Activated CD4-positive, alpha-beta T cell treated with anti-CD3 and anti-CD28 coated beads, Interleukin-2, amount 10 ng/mL, durations not matched to agents 24 days and 14 days (primary cell): Measurements from ENCODE around the gene FGFR3. TPM values are rescaled to one million over a fixed set of nuclear protein-coding genes. Genes with fewer than 3 reads are reported as not detected.

Experiments
- DNase-seq: peaks from one replicate; pipeline ENCODE4 v3.0.0; 2022
- H3K27ac Mint-ChIP-seq: one replicate; pipeline ENCODE4 v1.8.0; 2022; ENCODE audit warnings: mild to moderate bottlenecking, mixed read lengths
- H3K27me3 Mint-ChIP-seq: one replicate; pipeline ENCODE4 v1.8.0; 2022; ENCODE audit warnings: mixed read lengths
- H3K36me3 Mint-ChIP-seq: one replicate; pipeline ENCODE4 v1.8.0; 2022; ENCODE audit warnings: low read depth, mild to moderate bottlenecking, mixed read lengths
- H3K4me1 Mint-ChIP-seq: one replicate; pipeline ENCODE4 v1.8.0; 2021; ENCODE audit warnings: mixed read lengths
- H3K4me3 Mint-ChIP-seq: one replicate; pipeline ENCODE4 v1.8.0; 2022; ENCODE audit warnings: mild to moderate bottlenecking, moderate library complexity, mixed read lengths
- H3K9me3 Mint-ChIP-seq: one replicate; pipeline ENCODE4 v1.8.0; 2021; ENCODE audit warnings: mixed read lengths
- intact Hi-C: fragments of 100-400 bp; cut with micrococcal nuclease; formaldehyde crosslinking; loops from one replicate; pipeline ENCODE4 v1.15.1; 2023
- total RNA-seq: library from RNA; stranded (reverse); gene quantifications from 2 replicates; pipeline ENCODE4 v1.2.3, GENCODE V29; 2022

Gene FGFR3
- total RNA-seq, 1 donor from 2014 or later, result 0.30 TPM

- H3K9me3 Mint-ChIP-seq, result no peaks in the 10 kb centered on the region
- intact Hi-C loops, result loop anchor here (5.0 to 10.0 kb wide), 2 partner anchors 42 to 209 kb away; no protein-coding TSS in a partner anchor
- H3K4me3 Mint-ChIP-seq, result no peak overlapping the region
- H3K27me3 Mint-ChIP-seq, result peaks cover 24% of the 10 kb centered on the region
- H3K36me3 Mint-ChIP-seq, result no peaks in the 10 kb centered on the region
- no peaks in the 10 kb centered on the region for H3K4me1 Mint-ChIP-seq
- DNase-seq, result peak; percentile 70
- H3K27ac Mint-ChIP-seq, result no peak overlapping the region
Measured at GRCh38 chr4:1793940-1794808, 1.1 kb downstream of the FGFR3 start.

- peak; percentile 65 for DNase-seq
- Mint-ChIP-seq H3K4me3 (no peak overlapping the region), H3K9me3 (no peaks in the 10 kb centered on the region), H3K27me3 (peaks cover 24% of the 10 kb centered on the region), H3K4me1 (no peaks in the 10 kb centered on the region), H3K27ac (no peak overlapping the region), H3K36me3 (no peaks in the 10 kb centered on the region)
- intact Hi-C loops, result loop anchor here (5.0 to 10.0 kb wide), 2 partner anchors 43 to 210 kb away; no protein-coding TSS in a partner anchor
Measured at GRCh38 chr4:1794809-1795298, 1.8 kb downstream of the FGFR3 start.

GRCh38 chr4:1795299-1796195 is 2.5 kb downstream of the FGFR3 start:
- intact Hi-C loops, result loop anchor here (10.0 kb wide), 1 partner anchor 211 kb away; no protein-coding TSS in a partner anchor
- no peaks in the 10 kb centered on the region for H3K4me1 Mint-ChIP-seq
- DNase-seq, result no peak
- peaks cover 22% of the 10 kb centered on the region for H3K27me3 Mint-ChIP-seq
- no peak overlapping the region for H3K4me3 Mint-ChIP-seq
- H3K36me3 Mint-ChIP-seq, result no peaks in the 10 kb centered on the region
- no peaks in the 10 kb centered on the region for H3K9me3 Mint-ChIP-seq
- no peak overlapping the region for H3K27ac Mint-ChIP-seq

GRCh38 chr4:1796486-1797204 is 3.6 kb downstream of the FGFR3 start:
- Mint-ChIP-seq H3K4me1 (no peaks in the 10 kb centered on the region), H3K27ac (no peak overlapping the region), H3K4me3 (no peak overlapping the region), H3K27me3 (peaks cover 14% of the 10 kb centered on the region), H3K9me3 (no peaks in the 10 kb centered on the region), H3K36me3 (no peaks in the 10 kb centered on the region)
- DNase-seq, result no peak
- intact Hi-C loops, result loop anchor here (10.0 kb wide), 1 partner anchor 212 kb away; no protein-coding TSS in a partner anchor

GRCh38 chr4:1797298-1797860 is 4.3 kb downstream of the FGFR3 start:
- Mint-ChIP-seq H3K27ac (no peak overlapping the region), H3K9me3 (no peaks in the 10 kb centered on the region), H3K4me1 (no peaks in the 10 kb centered on the region), H3K36me3 (no peaks in the 10 kb centered on the region), H3K27me3 (peaks cover 11% of the 10 kb centered on the region), H3K4me3 (no peak overlapping the region)
- no peak for DNase-seq
- intact Hi-C loops, result loop anchor here (10.0 kb wide), 1 partner anchor 213 kb away; no protein-coding TSS in a partner anchor

- Mint-ChIP-seq H3K36me3 (no peaks in the 10 kb centered on the region), H3K4me1 (no peaks in the 10 kb centered on the region), H3K27me3 (peaks cover 11% of the 10 kb centered on the region), H3K4me3 (no peak overlapping the region), H3K9me3 (no peaks in the 10 kb centered on the region), H3K27ac (no peak overlapping the region)
- no peak for DNase-seq
- intact Hi-C loops, result loop anchor here (10.0 kb wide), 1 partner anchor 213 kb away; no protein-coding TSS in a partner anchor
Measured at GRCh38 chr4:1797861-1798579, 4.9 kb downstream of the FGFR3 start.

- no peak for DNase-seq
- H3K4me1 Mint-ChIP-seq, result no peaks in the 10 kb centered on the region
- no peaks in the 10 kb centered on the region for H3K36me3 Mint-ChIP-seq
- H3K27ac Mint-ChIP-seq, result no peak overlapping the region
- H3K9me3 Mint-ChIP-seq, result no peaks in the 10 kb centered on the region
- intact Hi-C loops, result loop anchor here (10.0 kb wide), 1 partner anchor 214 kb away; no protein-coding TSS in a partner anchor
- peaks cover 11% of the 10 kb centered on the region for H3K27me3 Mint-ChIP-seq
- no peak overlapping the region for H3K4me3 Mint-ChIP-seq
Measured at GRCh38 chr4:1798580-1799386, 5.7 kb downstream of the FGFR3 start.

GRCh38 chr4:1799387-1800375 is 6.6 kb downstream of the FGFR3 start:
- intact Hi-C loops, result loop anchor here (10.0 kb wide), 1 partner anchor 215 kb away; no protein-coding TSS in a partner anchor
- no peak for DNase-seq
- Mint-ChIP-seq H3K27ac (no peak overlapping the region), H3K4me1 (no peaks in the 10 kb centered on the region), H3K27me3 (peaks cover 9% of the 10 kb centered on the region), H3K4me3 (no peak overlapping the region), H3K9me3 (no peaks in the 10 kb centered on the region), H3K36me3 (no peaks in the 10 kb centered on the region)

- intact Hi-C loops, result no loop called here
- H3K9me3 Mint-ChIP-seq, result no peaks in the 10 kb centered on the region
- H3K27me3 Mint-ChIP-seq, result peaks cover 9% of the 10 kb centered on the region
- H3K36me3 Mint-ChIP-seq, result no peaks in the 10 kb centered on the region
- DNase-seq, result no peak
- no peak overlapping the region for H3K4me3 Mint-ChIP-seq
- no peak overlapping the region for H3K27ac Mint-ChIP-seq
- H3K4me1 Mint-ChIP-seq, result no peaks in the 10 kb centered on the region
Measured at GRCh38 chr4:1800805-1801204, 7.7 kb downstream of the FGFR3 start.

- Mint-ChIP-seq H3K4me3 (no peak overlapping the region), H3K9me3 (no peaks in the 10 kb centered on the region), H3K4me1 (no peaks in the 10 kb centered on the region), H3K27me3 (peaks cover 4% of the 10 kb centered on the region), H3K27ac (no peak overlapping the region), H3K36me3 (no peaks in the 10 kb centered on the region)
- DNase-seq, result no peak
- intact Hi-C loops, result no loop called here
Measured at GRCh38 chr4:1801286-1801958, 8.3 kb downstream of the FGFR3 start.
